BJ (cell line): ENCODE results near the gene VPS18. TPM values are rescaled to one million over a fixed set of nuclear protein-coding genes. Genes with fewer than 3 reads are reported as not detected.

Experiments used
- CTCF ChIA-PET: fragments of 350-600 bp; formaldehyde crosslinking; extraction: SDS; loops from one replicate; lab custom pipeline; 2021; ENCODE audit warnings: antibody characterized with exemption, inconsistent platforms; lab: Yijun Ruan, JAX
- POLR2A ChIA-PET: fragments of 300-600 bp; sonication (Branson Sonifier 250); formaldehyde crosslinking; extraction: SDS; loops from one replicate; lab custom pipeline; 2021; ENCODE audit warnings: antibody characterized with exemption; lab: Charles Lee
- DNase-seq: peaks from one replicate; pipeline ENCODE4 v3.0.0-alpha.2; 2011; ENCODE audit warnings: low read depth
- H3K27me3 ChIP-seq: 2 replicates; pipeline ENCODE4 v1.6.0; 2011; ENCODE audit warnings: low read length; ENCODE audit not compliant: control insufficient read depth, insufficient read depth
- H3K36me3 ChIP-seq: 2 replicates; pipeline ENCODE4 v1.5.1; 2011; ENCODE audit warnings: low read length; ENCODE audit not compliant: control insufficient read depth, insufficient read depth
- H3K4me3 ChIP-seq: 2 replicates; pipeline ENCODE4 v1.5.1; 2011; ENCODE audit warnings: low read depth, mild to moderate bottlenecking, control low read depth, low read length
- CTCF ChIP-seq: IDR thresholded peaks from 2 replicates; pipeline ENCODE4 v1.5.1; 2011; ENCODE audit warnings: low read depth, mild to moderate bottlenecking, control low read depth, inconsistent platforms, low read length, moderate library complexity; ENCODE audit not compliant: insufficient read depth
- polyA plus RNA-seq: library from polyadenylated mRNA; depleted of rRNA; stranded (reverse); fragments of >200 nt; gene quantifications from 2 replicates; pipeline ENCODE4 v1.2.3, GENCODE V29; 2011

VPS18 gene
- polyA plus RNA-seq, 1 experiment, result 28.4 TPM

- POLR2A ChIA-PET, result no interaction called here
- no peaks in the 10 kb centered on the region for H3K36me3 ChIP-seq
- TF ChIP-seq CTCF, result no peak
- CTCF ChIA-PET, result interaction anchor here (0.8 to 5.2 kb wide), 3 partner anchors 10 to 19 kb away, joined by 4 to 28 read pairs (median 4); no protein-coding TSS in a partner anchor
- H3K27me3 ChIP-seq, result peaks cover 14% of the 10 kb centered on the region
- H3K4me3 ChIP-seq, result no peak overlapping the region
- no peak for DNase-seq
Measured at GRCh38 chr15:40921949-40922607, 27.8 kb downstream of the VPS18 start.

GRCh38 chr15:40922608-40923005, 28.4 kb downstream of the VPS18 start:
- Histone ChIP-seq H3K27me3 (peaks cover 17% of the 10 kb centered on the region), H3K4me3 (no peak overlapping the region), H3K36me3 (no peaks in the 10 kb centered on the region)
- ChIA-PET POLR2A (no interaction called here), CTCF (interaction anchor here (1.7 to 5.2 kb wide), 3 partner anchors 16 to 18 kb away, joined by 4 to 28 read pairs (median 9); no protein-coding TSS in a partner anchor)
- DNase-seq, result no peak
- no peak for TF ChIP-seq CTCF

GRCh38 chr15:40923551-40923950, 29.3 kb downstream of the VPS18 start:
- Histone ChIP-seq H3K36me3 (no peaks in the 10 kb centered on the region), H3K4me3 (no peak overlapping the region), H3K27me3 (peaks cover 22% of the 10 kb centered on the region)
- CTCF ChIA-PET, result interaction anchor here (0.6 to 5.2 kb wide), 3 partner anchors 17 to 398 kb away, joined by 4 to 28 read pairs (median 9); no protein-coding TSS in a partner anchor
- POLR2A ChIA-PET, result interaction anchor here (0.6 kb wide), 1 partner anchor 27 kb away, joined by 9 read pairs; no protein-coding TSS in a partner anchor
- TF ChIP-seq CTCF, result no peak
- DNase-seq, result no peak

GRCh38 chr15:40925495-40925862, 31.2 kb downstream of the VPS18 start:
- CTCF ChIA-PET, result interaction anchor here (5.2 kb wide), 1 partner anchor 16 kb away, joined by 28 read pairs; no protein-coding TSS in a partner anchor
- POLR2A ChIA-PET, result no interaction called here
- Histone ChIP-seq H3K4me3 (no peak overlapping the region), H3K27me3 (peaks cover 31% of the 10 kb centered on the region), H3K36me3 (no peaks in the 10 kb centered on the region)
- TF ChIP-seq CTCF, result no peak
- no peak for DNase-seq

- ChIA-PET CTCF (interaction anchor here (1.4 to 7.1 kb wide), 3 partner anchors 15 to 93 kb away, joined by 4 to 89 read pairs (median 28); no protein-coding TSS in a partner anchor), POLR2A (no interaction called here)
- H3K36me3 ChIP-seq, result no peaks in the 10 kb centered on the region
- no peak overlapping the region for H3K4me3 ChIP-seq
- TF ChIP-seq CTCF, result no peak
- no peak for DNase-seq
- H3K27me3 ChIP-seq, result peaks cover 35% of the 10 kb centered on the region
Measured at GRCh38 chr15:40925863-40926658, 31.8 kb downstream of the VPS18 start.
